NCI-H1930 (cell line): Measurements from ENCODE around the gene KCNC4.

ENCODE experiments used
- DNase-seq, 2 experiments: peaks; one replicate each; lab custom pipeline; 2025; lab: John Stamatoyannopoulos, UW

The KCNC4 gene

DNA sequence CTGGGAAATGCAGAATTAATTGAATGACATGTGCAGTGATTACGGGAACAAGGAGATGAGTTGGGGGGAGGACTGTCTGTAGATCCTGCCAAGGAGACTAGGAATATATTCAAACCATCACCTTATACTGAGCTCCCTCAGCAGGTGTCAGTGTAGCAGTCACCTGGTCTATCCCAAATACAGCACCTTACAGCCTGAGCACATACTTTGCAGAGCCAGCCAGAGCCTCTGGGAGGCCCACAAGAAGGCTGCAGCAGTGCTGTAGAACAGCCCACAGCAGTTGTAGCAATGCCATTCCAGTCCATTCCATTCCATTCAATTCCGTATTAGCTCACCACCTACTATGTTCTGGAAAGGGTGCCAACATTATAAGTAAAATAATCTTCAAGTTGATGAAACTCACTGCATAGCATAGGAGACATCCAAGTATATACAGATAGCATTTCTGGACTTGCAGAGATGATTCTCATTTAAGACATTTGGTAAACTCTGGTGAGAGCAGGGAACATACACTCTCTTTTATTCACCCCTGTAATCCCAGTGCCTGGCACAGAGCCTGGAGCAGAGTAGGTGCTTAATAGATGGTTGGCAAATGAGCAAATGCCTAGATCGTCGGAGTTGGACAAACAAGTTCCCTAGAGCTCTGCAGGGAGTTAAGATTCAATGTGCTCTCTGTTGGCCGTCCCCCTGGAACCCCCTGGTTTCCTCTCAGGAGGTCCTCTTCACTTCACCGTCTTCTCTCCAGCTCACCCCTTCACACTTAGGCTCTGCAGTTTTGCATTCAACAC lies 44.7 kb downstream of the KCNC4 start:
- no peak for DNase-seq

DNA sequence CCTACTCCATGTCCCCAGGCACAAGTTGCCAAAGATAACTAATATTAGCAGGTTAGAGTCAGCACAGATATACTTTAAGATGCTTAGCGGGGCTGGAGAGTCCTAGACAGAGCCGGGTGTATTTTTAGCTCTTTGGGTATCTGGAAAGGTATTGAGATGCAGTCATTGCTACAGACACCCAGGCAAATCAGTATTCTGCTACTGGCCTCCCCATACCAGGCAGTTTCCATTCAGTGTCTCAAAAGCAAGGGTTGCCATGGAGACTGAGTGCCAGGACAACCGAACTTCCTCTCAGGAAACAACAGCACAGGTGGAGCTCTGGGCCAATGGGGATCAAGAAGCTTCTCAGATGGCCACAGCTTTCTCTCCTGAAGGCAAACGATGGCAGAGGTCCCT lies 45.3 kb downstream of the KCNC4 start:
- no peak for DNase-seq

GRCh38 chr1:110258734-110259133 lies 48.6 kb downstream of the KCNC4 start:
- DNase-seq, result no peak

- DNase-seq, result no peak
Observed at GRCh38 chr1:110259770-110260169, 49.7 kb downstream of the KCNC4 start.
